ENCODE data around the gene MVK. TPM values are rescaled to one million over a fixed set of nuclear protein-coding genes. Genes with fewer than 3 reads are reported as not detected.

The MVK gene
- total RNA-seq, 4 donors from 2014 or later, result 20.9 to 52.0 (median 30.5) TPM

- no peak for TF ChIP-seq EP300 (IDR thresholded peaks at IDR 0.05)
- no peak for TF ChIP-seq POLR2A (IDR thresholded peaks at IDR 0.05)
- no peak for TF ChIP-seq CTCF (IDR thresholded peaks at IDR 0.05)
- Histone ChIP-seq H3K9me3 (no peaks in the 10 kb centered on the region), H3K27me3 (peaks cover 0 to 21% of the 10 kb centered on the region in 2 donors), H3K4me1 (peaks cover 0 to 9% (median 0%) of the 10 kb centered on the region in 4 donors), H3K4me3 (no peak overlapping the region), H3K36me3 (no peaks in the 10 kb centered on the region), H3K27ac (no peak overlapping the region)
- WGBS, 2 donors, result 87 to 88% methylated on average over 13 of the region's 13 CpGs
- no peak for DNase-seq (ENCODE audit: low spot score in 2 of 2)
Observed at GRCh38 chr12:109605599-109606228, 32.1 kb downstream of the MVK start.

- Histone ChIP-seq H3K27me3 (peaks cover 0 to 21% of the 10 kb centered on the region in 2 donors), H3K4me1 (peaks cover 0 to 9% (median 0%) of the 10 kb centered on the region in 4 donors), H3K4me3 (no peak overlapping the region), H3K9me3 (no peaks in the 10 kb centered on the region), H3K36me3 (no peaks in the 10 kb centered on the region), H3K27ac (no peak overlapping the region)
- no peak for DNase-seq (ENCODE audit: low spot score in 2 of 2)
- TF ChIP-seq POLR2A (IDR thresholded peaks at IDR 0.05) (no peak), EP300 (IDR thresholded peaks at IDR 0.05) (no peak), CTCF (IDR thresholded peaks at IDR 0.05) (no peak)
- WGBS, 2 donors, result 19 to 27% methylated on average over 30 of the region's 30 CpGs
Observed at GRCh38 chr12:109606320-109607028, 32.9 kb downstream of the MVK start.

- H3K27me3 ChIP-seq, result peaks cover 0 to 31% of the 10 kb centered on the region in 2 donors
- no peak for DNase-seq (ENCODE audit: low spot score in 2 of 2)
- H3K4me3 ChIP-seq, result no peak overlapping the region
- WGBS, 2 donors, result 91 to 96% methylated on average over 4 of the region's 4 CpGs
- no peak overlapping the region for H3K27ac ChIP-seq
- no peaks in the 10 kb centered on the region for H3K9me3 ChIP-seq
- H3K36me3 ChIP-seq, result no peaks in the 10 kb centered on the region
- TF ChIP-seq POLR2A (IDR thresholded peaks at IDR 0.05) (no peak), EP300 (IDR thresholded peaks at IDR 0.05) (no peak), CTCF (IDR thresholded peaks at IDR 0.05) (no peak)
- peaks cover 0 to 9% (median 0%) of the 10 kb centered on the region in 4 donors for H3K4me1 ChIP-seq
Observed at GRCh38 chr12:109607618-109608017, 34.0 kb downstream of the MVK start.

GRCh38 chr12:109608270-109608669 lies 34.7 kb downstream of the MVK start:
- Histone ChIP-seq H3K36me3 (no peaks in the 10 kb centered on the region), H3K4me3 (no peak overlapping the region), H3K4me1 (peaks cover 0 to 9% (median 0%) of the 10 kb centered on the region in 4 donors), H3K27me3 (peaks cover 0 to 37% of the 10 kb centered on the region in 2 donors), H3K27ac (no peak overlapping the region), H3K9me3 (no peaks in the 10 kb centered on the region)
- no peak for DNase-seq (ENCODE audit: low spot score in 2 of 2)
- WGBS, 2 donors, result 92 to 93% methylated on average over 4 of the region's 4 CpGs
- no peak for TF ChIP-seq CTCF (IDR thresholded peaks at IDR 0.05)
- TF ChIP-seq EP300 (IDR thresholded peaks at IDR 0.05), result no peak
- TF ChIP-seq POLR2A (IDR thresholded peaks at IDR 0.05), result no peak

- Histone ChIP-seq H3K4me3 (no peak overlapping the region), H3K27me3 (peaks cover 0 to 43% of the 10 kb centered on the region in 2 donors), H3K27ac (no peak overlapping the region), H3K4me1 (peaks cover 0 to 9% (median 0%) of the 10 kb centered on the region in 4 donors), H3K9me3 (no peaks in the 10 kb centered on the region), H3K36me3 (no peaks in the 10 kb centered on the region)
- TF ChIP-seq POLR2A (IDR thresholded peaks at IDR 0.05) (no peak), CTCF (IDR thresholded peaks at IDR 0.05) (no peak), EP300 (IDR thresholded peaks at IDR 0.05) (no peak)
- no peak for DNase-seq (ENCODE audit: low spot score in 2 of 2)
- WGBS, 2 donors, result 95 to 97% methylated on average over 3 of the region's 3 CpGs
Observed at GRCh38 chr12:109608793-109609192, 35.2 kb downstream of the MVK start.

Measured in tibial nerve (tissue), 4 donors.